WTC11 (cell line): ENCODE data around the gene RABIF.

Source experiments
- CREB1 ChIP-seq: sonication (generic); formaldehyde crosslinking; IDR thresholded peaks from 2 replicates; pipeline ENCODE4 v1.8.0; 2023; ENCODE audit warnings: mild to moderate bottlenecking, missing genetic modification reagents
- ELF4 ChIP-seq: sonication (generic); formaldehyde crosslinking; IDR thresholded peaks from 2 replicates; pipeline ENCODE4 v1.8.1; 2022; ENCODE audit warnings: low read depth, mild to moderate bottlenecking, moderate library complexity, missing genetic modification reagents
- ESRRA ChIP-seq: sonication (generic); formaldehyde crosslinking; IDR thresholded peaks from 2 replicates; pipeline ENCODE4 v1.8.1; 2022; ENCODE audit warnings: mild to moderate bottlenecking, missing genetic modification reagents, borderline replicate concordance
- FOXP1 ChIP-seq: sonication (generic); formaldehyde crosslinking; IDR thresholded peaks from 2 replicates; pipeline ENCODE4 v1.8.0; 2022; ENCODE audit warnings: missing genetic modification reagents, mild to moderate bottlenecking, moderate library complexity, borderline replicate concordance
- GTF2I ChIP-seq: fragments of 250-450 bp; sonication (Bioruptor Pico); conservative IDR thresholded peaks from 2 replicates; pipeline ENCODE4 v1.4.0; 2021; ENCODE audit warnings: mild to moderate bottlenecking
- TF ChIP-seq, protein P1 (sequence below): fragments of 200-600 bp; IDR thresholded peaks from 2 replicates; pipeline ENCODE4 v1.8.0; 2022; ENCODE audit warnings: antibody characterized with exemption
- TF ChIP-seq, protein P2 (sequence below): sonication (generic); formaldehyde crosslinking; IDR thresholded peaks from 2 replicates; pipeline ENCODE4 v1.8.1; 2023; ENCODE audit warnings: mild to moderate bottlenecking, missing genetic modification reagents, moderate library complexity
- TF ChIP-seq, protein P3 (sequence below): sonication (generic); formaldehyde crosslinking; IDR thresholded peaks from 2 replicates; pipeline ENCODE4 v1.8.0; 2022; ENCODE audit warnings: mild to moderate bottlenecking, missing genetic modification reagents
- TF ChIP-seq, protein P4 (sequence below): sonication (generic); formaldehyde crosslinking; IDR thresholded peaks from 2 replicates; pipeline ENCODE4 v1.8.0; 2022; ENCODE audit warnings: mild to moderate bottlenecking, missing genetic modification reagents
- TF ChIP-seq, protein P5 (sequence below): sonication (generic); formaldehyde crosslinking; IDR thresholded peaks from 2 replicates; pipeline ENCODE4 v1.8.1; 2022; ENCODE audit warnings: low read depth, missing genetic modification reagents, borderline replicate concordance
- TF ChIP-seq, protein P6 (sequence below): sonication (generic); formaldehyde crosslinking; IDR thresholded peaks from 2 replicates; pipeline ENCODE4 v1.8.1; 2022; ENCODE audit warnings: mild to moderate bottlenecking, missing genetic modification reagents, moderate library complexity, borderline replicate concordance
- TF ChIP-seq, protein P7 (sequence below): sonication (generic); formaldehyde crosslinking; IDR thresholded peaks from 2 replicates; pipeline ENCODE4 v1.8.1; 2023; ENCODE audit warnings: mild to moderate bottlenecking, missing genetic modification reagents

DNA sequence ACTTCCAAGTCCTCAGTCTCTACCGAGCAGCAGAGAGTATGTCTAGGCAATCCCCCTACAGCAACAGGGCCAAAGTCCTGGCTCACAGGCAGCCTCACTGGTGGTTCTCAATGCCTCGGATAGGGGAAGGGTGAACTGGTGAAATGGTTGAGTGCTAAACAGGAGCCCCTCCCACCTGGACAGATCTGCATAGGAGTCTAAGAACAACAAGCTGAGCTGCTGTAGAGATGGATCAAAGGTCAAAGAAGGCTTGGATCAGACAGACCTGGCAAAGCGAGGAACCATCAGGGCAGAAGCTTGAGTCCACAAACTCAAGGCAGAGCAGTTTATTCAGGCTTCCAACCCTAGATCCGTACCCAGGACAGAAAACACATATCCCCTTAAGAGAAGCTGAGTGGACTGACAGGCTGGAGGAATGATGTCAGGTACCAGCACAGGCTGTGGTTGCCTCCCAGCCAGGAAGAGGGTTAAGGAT, 31.8 kb downstream of the RABIF start:
- TF ChIP-seq, protein P1, sequence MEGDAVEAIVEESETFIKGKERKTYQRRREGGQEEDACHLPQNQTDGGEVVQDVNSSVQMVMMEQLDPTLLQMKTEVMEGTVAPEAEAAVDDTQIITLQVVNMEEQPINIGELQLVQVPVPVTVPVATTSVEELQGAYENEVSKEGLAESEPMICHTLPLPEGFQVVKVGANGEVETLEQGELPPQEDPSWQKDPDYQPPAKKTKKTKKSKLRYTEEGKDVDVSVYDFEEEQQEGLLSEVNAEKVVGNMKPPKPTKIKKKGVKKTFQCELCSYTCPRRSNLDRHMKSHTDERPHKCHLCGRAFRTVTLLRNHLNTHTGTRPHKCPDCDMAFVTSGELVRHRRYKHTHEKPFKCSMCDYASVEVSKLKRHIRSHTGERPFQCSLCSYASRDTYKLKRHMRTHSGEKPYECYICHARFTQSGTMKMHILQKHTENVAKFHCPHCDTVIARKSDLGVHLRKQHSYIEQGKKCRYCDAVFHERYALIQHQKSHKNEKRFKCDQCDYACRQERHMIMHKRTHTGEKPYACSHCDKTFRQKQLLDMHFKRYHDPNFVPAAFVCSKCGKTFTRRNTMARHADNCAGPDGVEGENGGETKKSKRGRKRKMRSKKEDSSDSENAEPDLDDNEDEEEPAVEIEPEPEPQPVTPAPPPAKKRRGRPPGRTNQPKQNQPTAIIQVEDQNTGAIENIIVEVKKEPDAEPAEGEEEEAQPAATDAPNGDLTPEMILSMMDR = no peak
- TF ChIP-seq ESRRA (CRISPR knock-in tag) (no peak), FOXP1 (no peak), ELF4 (no peak), CREB1 (CRISPR knock-in tag) (no peak), GTF2I (CRISPR knock-in tag) (no peak)
- TF ChIP-seq, protein P2, sequence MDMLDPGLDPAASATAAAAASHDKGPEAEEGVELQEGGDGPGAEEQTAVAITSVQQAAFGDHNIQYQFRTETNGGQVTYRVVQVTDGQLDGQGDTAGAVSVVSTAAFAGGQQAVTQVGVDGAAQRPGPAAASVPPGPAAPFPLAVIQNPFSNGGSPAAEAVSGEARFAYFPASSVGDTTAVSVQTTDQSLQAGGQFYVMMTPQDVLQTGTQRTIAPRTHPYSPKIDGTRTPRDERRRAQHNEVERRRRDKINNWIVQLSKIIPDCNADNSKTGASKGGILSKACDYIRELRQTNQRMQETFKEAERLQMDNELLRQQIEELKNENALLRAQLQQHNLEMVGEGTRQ = no peak
- TF ChIP-seq, protein P3, sequence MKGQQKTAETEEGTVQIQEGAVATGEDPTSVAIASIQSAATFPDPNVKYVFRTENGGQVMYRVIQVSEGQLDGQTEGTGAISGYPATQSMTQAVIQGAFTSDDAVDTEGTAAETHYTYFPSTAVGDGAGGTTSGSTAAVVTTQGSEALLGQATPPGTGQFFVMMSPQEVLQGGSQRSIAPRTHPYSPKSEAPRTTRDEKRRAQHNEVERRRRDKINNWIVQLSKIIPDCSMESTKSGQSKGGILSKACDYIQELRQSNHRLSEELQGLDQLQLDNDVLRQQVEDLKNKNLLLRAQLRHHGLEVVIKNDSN = no peak
- TF ChIP-seq, protein P4, sequence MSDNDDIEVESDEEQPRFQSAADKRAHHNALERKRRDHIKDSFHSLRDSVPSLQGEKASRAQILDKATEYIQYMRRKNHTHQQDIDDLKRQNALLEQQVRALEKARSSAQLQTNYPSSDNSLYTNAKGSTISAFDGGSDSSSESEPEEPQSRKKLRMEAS (CRISPR knock-in tag) = no peak
- TF ChIP-seq, protein P5, sequence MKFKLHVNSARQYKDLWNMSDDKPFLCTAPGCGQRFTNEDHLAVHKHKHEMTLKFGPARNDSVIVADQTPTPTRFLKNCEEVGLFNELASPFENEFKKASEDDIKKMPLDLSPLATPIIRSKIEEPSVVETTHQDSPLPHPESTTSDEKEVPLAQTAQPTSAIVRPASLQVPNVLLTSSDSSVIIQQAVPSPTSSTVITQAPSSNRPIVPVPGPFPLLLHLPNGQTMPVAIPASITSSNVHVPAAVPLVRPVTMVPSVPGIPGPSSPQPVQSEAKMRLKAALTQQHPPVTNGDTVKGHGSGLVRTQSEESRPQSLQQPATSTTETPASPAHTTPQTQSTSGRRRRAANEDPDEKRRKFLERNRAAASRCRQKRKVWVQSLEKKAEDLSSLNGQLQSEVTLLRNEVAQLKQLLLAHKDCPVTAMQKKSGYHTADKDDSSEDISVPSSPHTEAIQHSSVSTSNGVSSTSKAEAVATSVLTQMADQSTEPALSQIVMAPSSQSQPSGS (CRISPR knock-in tag) = no peak
- TF ChIP-seq, protein P6, sequence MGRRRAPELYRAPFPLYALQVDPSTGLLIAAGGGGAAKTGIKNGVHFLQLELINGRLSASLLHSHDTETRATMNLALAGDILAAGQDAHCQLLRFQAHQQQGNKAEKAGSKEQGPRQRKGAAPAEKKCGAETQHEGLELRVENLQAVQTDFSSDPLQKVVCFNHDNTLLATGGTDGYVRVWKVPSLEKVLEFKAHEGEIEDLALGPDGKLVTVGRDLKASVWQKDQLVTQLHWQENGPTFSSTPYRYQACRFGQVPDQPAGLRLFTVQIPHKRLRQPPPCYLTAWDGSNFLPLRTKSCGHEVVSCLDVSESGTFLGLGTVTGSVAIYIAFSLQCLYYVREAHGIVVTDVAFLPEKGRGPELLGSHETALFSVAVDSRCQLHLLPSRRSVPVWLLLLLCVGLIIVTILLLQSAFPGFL (CRISPR knock-in tag) = no peak
- TF ChIP-seq, protein P7, sequence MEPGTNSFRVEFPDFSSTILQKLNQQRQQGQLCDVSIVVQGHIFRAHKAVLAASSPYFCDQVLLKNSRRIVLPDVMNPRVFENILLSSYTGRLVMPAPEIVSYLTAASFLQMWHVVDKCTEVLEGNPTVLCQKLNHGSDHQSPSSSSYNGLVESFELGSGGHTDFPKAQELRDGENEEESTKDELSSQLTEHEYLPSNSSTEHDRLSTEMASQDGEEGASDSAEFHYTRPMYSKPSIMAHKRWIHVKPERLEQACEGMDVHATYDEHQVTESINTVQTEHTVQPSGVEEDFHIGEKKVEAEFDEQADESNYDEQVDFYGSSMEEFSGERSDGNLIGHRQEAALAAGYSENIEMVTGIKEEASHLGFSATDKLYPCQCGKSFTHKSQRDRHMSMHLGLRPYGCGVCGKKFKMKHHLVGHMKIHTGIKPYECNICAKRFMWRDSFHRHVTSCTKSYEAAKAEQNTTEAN (CRISPR knock-in tag) = no peak
